HepG2 (cell line): ENCODE measurements around the gene MAN1A1. TPM values are rescaled to one million over a fixed set of nuclear protein-coding genes. Genes with fewer than 3 reads are reported as not detected.

Source experiments
- ASH2L ChIP-seq: fragments of 300-600, 200-600 bp; sonication (generic); IDR thresholded peaks from 2 replicates; pipeline ENCODE4 v1.7.0; 2017; ENCODE audit warnings: low read depth, mild to moderate bottlenecking, moderate library complexity, mixed read lengths, low read length; ENCODE audit not compliant: insufficient read length
- ATF4 ChIP-seq, 2 experiments: fragments of 450-650 bp in 1 of 2; sonication (generic) in 1 of 2; formaldehyde crosslinking; IDR thresholded peaks; 2 replicates each; pipeline versions ENCODE4 v1.5.0 to v1.8.0; 2020 to 2022; ENCODE audit warnings: mild to moderate bottlenecking in 1 of 2, missing genetic modification reagents in 1 of 2
- BCL6 ChIP-seq: IDR thresholded peaks from 2 replicates; pipeline ENCODE4 v1.6.1; 2016; ENCODE audit warnings: missing genetic modification reagents, missing compliant biosample characterization
- BORCS8-MEF2B ChIP-seq: sonication (generic); formaldehyde crosslinking; IDR thresholded peaks from 2 replicates; pipeline ENCODE4 v1.8.0; 2022; ENCODE audit warnings: mild to moderate bottlenecking, missing genetic modification reagents
- ELF3 ChIP-seq: IDR thresholded peaks from 2 replicates; pipeline ENCODE4 v1.6.1; 2016; ENCODE audit warnings: missing genetic modification reagents, missing compliant biosample characterization
- ETS1 ChIP-seq: sonication (generic); formaldehyde crosslinking; IDR thresholded peaks from 2 replicates; pipeline ENCODE4 v1.4.0; 2020; ENCODE audit warnings: missing genetic modification reagents
- FOXK1 ChIP-seq: sonication (generic); formaldehyde crosslinking; IDR thresholded peaks from 2 replicates; pipeline ENCODE4 v1.4.0; 2020; ENCODE audit warnings: low read depth, missing genetic modification reagents, borderline replicate concordance
- FOXO4 ChIP-seq: sonication (generic); formaldehyde crosslinking; conservative IDR thresholded peaks from 2 replicates; pipeline ENCODE4 v1.8.1; 2023; ENCODE audit warnings: missing genetic modification reagents
- GFI1 ChIP-seq: sonication (generic); formaldehyde crosslinking; IDR thresholded peaks from 2 replicates; pipeline ENCODE4 v1.5.0; 2020; ENCODE audit warnings: missing genetic modification reagents, mild to moderate bottlenecking, borderline replicate concordance
- KDM1A ChIP-seq: IDR thresholded peaks from 2 replicates; pipeline ENCODE4 v1.6.1; 2016; ENCODE audit warnings: missing compliant biosample characterization
- KLF12 ChIP-seq: sonication (generic); formaldehyde crosslinking; IDR thresholded peaks from 2 replicates; pipeline ENCODE4 v1.4.0; 2020; ENCODE audit warnings: missing genetic modification reagents, borderline replicate concordance
- MED1 ChIP-seq: sonication (generic); formaldehyde crosslinking; IDR thresholded peaks from 2 replicates; pipeline ENCODE4 v1.4.0; 2020; ENCODE audit warnings: missing genetic modification reagents
- PRDM4 ChIP-seq: sonication (generic); formaldehyde crosslinking; IDR thresholded peaks from 2 replicates; pipeline ENCODE4 v1.9.0; 2021; ENCODE audit warnings: missing genetic modification reagents, borderline replicate concordance
- PTBP1 ChIP-seq: fragments of 200-400 bp; formaldehyde crosslinking; IDR thresholded peaks from 2 replicates; pipeline ENCODE4 v1.6.1; 2018; ENCODE audit warnings: low read length, low read depth; ENCODE audit not compliant: poor library complexity, severe bottlenecking
- ZBTB7B ChIP-seq: sonication (generic); formaldehyde crosslinking; IDR thresholded peaks from 2 replicates; pipeline ENCODE4 v1.4.0; 2020; ENCODE audit warnings: missing genetic modification reagents
- ZNF253 ChIP-seq: sonication (generic); formaldehyde crosslinking; IDR thresholded peaks from 2 replicates; pipeline ENCODE4 v1.8.0; 2022; ENCODE audit warnings: mild to moderate bottlenecking, missing genetic modification reagents, borderline replicate concordance
- ZNF367 ChIP-seq: sonication (generic); formaldehyde crosslinking; IDR thresholded peaks from 2 replicates; pipeline ENCODE4 v1.4.0; 2020; ENCODE audit warnings: missing genetic modification reagents, borderline replicate concordance
- ZNF44 ChIP-seq: sonication (generic); formaldehyde crosslinking; IDR thresholded peaks from 2 replicates; pipeline ENCODE4 v1.5.1; 2020; ENCODE audit warnings: mild to moderate bottlenecking, missing genetic modification reagents
- ZNF687 ChIP-seq: sonication (generic); formaldehyde crosslinking; IDR thresholded peaks from 2 replicates; pipeline ENCODE4 v1.5.1; 2020; ENCODE audit warnings: mild to moderate bottlenecking, missing genetic modification reagents, moderate library complexity
- polyA plus RNA-seq, 8 experiments: library from polyadenylated mRNA; depleted of rRNA in 3 of 8; stranded (reverse) in 7 of 8; unstranded in 1 of 8; fragments of >200 nt; fragmentation: Illumina TruSeq in 4 of 8; extraction: Trizol in 4 of 8; gene quantifications; 2 replicates each; pipeline versions ENCODE4 v1.2.1 to v1.2.3, GENCODE V29; 2011 to 2016; ENCODE audit warnings: low read depth in 4 of 8, missing spikeins in 1 of 8, mixed read lengths in 1 of 8; ENCODE audit not compliant: insufficient read depth in 1 of 8
- total RNA-seq, 5 experiments: library from RNA; depleted of rRNA; stranded (reverse); fragments of >200 nt; fragmentation: Illumina TruSeq; extraction: Trizol; gene quantifications; 2 replicates each; pipeline ENCODE4 v1.2.3, GENCODE V29; 2016; ENCODE audit warnings: low read depth in 1 of 5

The MAN1A1 gene
- total and polyA plus RNA-seq, 2 of the 13 experiments (the other 11 are each of a cell fraction or from before 2014, with no cell fraction given), result 156 to 236 TPM

- TF ChIP-seq PRDM4, result no peak
- TF ChIP-seq FOXK1 (CRISPR knock-in tag), result peak; percentile 56
- TF ChIP-seq ETS1, result no peak
- no peak for TF ChIP-seq ZNF44 (CRISPR knock-in tag)
- TF ChIP-seq ATF4 (CRISPR knock-in tag; IDR thresholded peaks at IDR 0.05), result peak in 1 of 2 experiments; percentile 66; a peak in 2 of 4 replicates
- TF ChIP-seq ELF3, result peak; percentile 86
- TF ChIP-seq ZNF687 (CRISPR knock-in tag), result no peak
- TF ChIP-seq ZNF367 (CRISPR knock-in tag), result no peak
- TF ChIP-seq KDM1A (CRISPR knock-in tag), result no peak
- TF ChIP-seq BCL6 (CRISPR knock-in tag), result peak; percentile 53
- peak; percentile 87 for TF ChIP-seq MED1 (CRISPR knock-in tag)
- TF ChIP-seq BORCS8-MEF2B (CRISPR knock-in tag), result no peak
- TF ChIP-seq PTBP1, result no peak
- TF ChIP-seq ASH2L, result peak; percentile 32
- TF ChIP-seq KLF12 (CRISPR knock-in tag), result no peak
- TF ChIP-seq FOXO4 (CRISPR knock-in tag), result no peak
- peak; percentile 62; the same call in 1 of the 2 replicates for TF ChIP-seq GFI1 (CRISPR knock-in tag)
- TF ChIP-seq ZBTB7B (CRISPR knock-in tag), result peak; percentile 72
- no peak for TF ChIP-seq ZNF253 (CRISPR knock-in tag)
Observed at GRCh38 chr6:119129968-119130484, 219.5 kb downstream of the MAN1A1 start (continued).
